Prostate gland (tissue), 2 donors: ENCODE data around the gene RAB13.

Source experiments
- CTCF ChIP-seq, 4 experiments: fragments of 200-600 bp in 2 of 4; fragments of 450-650 bp in 2 of 4; sonication (generic) in 2 of 4; IDR thresholded peaks; 1 replicate in 3 of 4; 2 replicates in 1 of 4; pipeline ENCODE4 v1.5.1; 2016 to 2019; ENCODE audit warnings: antibody characterized with exemption in 4 of 4, mild to moderate bottlenecking in 2 of 4, moderate library complexity in 2 of 4
- POLR2A ChIP-seq: fragments of 450-650 bp; IDR thresholded peaks from one replicate; pipeline ENCODE4 v1.6.1; 2016; ENCODE audit warnings: antibody characterized with exemption, mild to moderate bottlenecking

- TF ChIP-seq POLR2A (no peak), CTCF (IDR thresholded peaks at IDR 0.05) (no peak)
Observed at GRCh38 chr1:153944005-153944826, 41.9 kb downstream of the RAB13 start.
